Hematopoietic multipotent progenitor cell (in vitro differentiated cells): ENCODE measurements around the gene ITIH2. TPM values are rescaled to one million over a fixed set of nuclear protein-coding genes. Genes with fewer than 3 reads are reported as not detected.
"Not testable (repeated sequence)": the region's sequence is repeated elsewhere in the genome, so short reads cannot be mapped to it uniquely, and the experiment has no call there.

Source experiments
- DNase-seq, 3 donors: peaks; one replicate each; pipeline ENCODE4 v3.0.0-alpha.2; 2011 to 2015; ENCODE audit warnings: low read depth in 2 of 3, low spot score in 2 of 3
- total RNA-seq: library from RNA; depleted of rRNA; stranded (reverse); fragments of >200 nt; gene quantifications from one replicate; pipeline ENCODE4 v1.2.3, GENCODE V29; 2012

ITIH2 gene
- total RNA-seq, 1 donor, result not detected

GRCh38 chr10:7738536-7739407, 35.7 kb downstream of the ITIH2 start:
- no peak for DNase-seq

- DNase-seq, result no peak
These were observed 41.2 kb downstream of the ITIH2 start for GRCh38 chr10:7744307-7744706.

GRCh38 chr10:7748637-7749036, 45.5 kb downstream of the ITIH2 start:
- DNase-seq, result not testable (repeated sequence)

GRCh38 chr10:7750222-7750621, 47.1 kb downstream of the ITIH2 start:
- no peak for DNase-seq

DNA sequence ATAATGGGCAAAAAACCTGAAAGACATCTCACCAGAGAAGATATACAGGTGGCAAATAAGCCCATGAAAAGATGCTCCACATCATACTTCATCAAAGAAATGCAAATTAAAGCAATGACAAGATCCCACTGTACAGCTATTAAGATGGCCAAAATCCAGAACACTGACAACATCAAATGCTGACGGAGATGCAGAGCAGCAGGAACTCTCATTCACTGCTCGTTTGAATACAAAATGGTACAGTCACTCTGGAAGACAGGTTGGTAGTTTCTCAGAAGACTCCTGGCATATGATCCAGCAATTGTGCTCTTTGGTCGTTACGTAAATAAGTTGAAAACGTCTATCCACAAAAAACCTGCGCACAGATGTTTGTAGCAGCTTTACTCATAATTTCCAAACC, 49.1 kb downstream of the ITIH2 start:
- no peak for DNase-seq

GRCh38 chr10:7755103-7755502, 52.0 kb downstream of the ITIH2 start:
- no peak for DNase-seq

GRCh38 chr10:7756360-7756992, 53.4 kb downstream of the ITIH2 start:
- peak in 2 of 3 donors; percentile 55 to 73 for DNase-seq

DNA sequence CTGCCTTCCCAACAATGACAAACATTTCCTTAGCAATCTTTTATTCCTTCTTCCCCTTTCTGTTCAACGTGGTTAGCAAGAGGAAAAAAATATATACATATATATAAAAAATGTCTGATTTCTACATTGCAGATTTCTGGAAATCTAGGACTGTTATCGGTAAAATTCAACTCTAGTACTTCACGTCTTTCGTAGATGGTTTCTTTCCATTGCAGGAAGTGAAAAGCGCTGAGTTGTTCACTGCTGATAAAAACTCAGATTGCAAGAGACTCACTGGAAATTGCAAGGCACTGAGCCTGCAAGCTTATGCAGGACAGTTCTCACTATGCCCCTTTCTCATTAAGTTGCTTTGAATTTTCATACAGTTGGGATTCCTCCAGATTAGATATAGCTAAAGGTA, 60.8 kb downstream of the ITIH2 start:
- DNase-seq, result peak in 2 of 3 donors; percentile 34 to 49

GRCh38 chr10:7766241-7766640, 63.1 kb downstream of the ITIH2 start:
- no peak for DNase-seq

- DNase-seq, result no peak
These were observed 64.1 kb downstream of the ITIH2 start for GRCh38 chr10:7767209-7767608.

DNA sequence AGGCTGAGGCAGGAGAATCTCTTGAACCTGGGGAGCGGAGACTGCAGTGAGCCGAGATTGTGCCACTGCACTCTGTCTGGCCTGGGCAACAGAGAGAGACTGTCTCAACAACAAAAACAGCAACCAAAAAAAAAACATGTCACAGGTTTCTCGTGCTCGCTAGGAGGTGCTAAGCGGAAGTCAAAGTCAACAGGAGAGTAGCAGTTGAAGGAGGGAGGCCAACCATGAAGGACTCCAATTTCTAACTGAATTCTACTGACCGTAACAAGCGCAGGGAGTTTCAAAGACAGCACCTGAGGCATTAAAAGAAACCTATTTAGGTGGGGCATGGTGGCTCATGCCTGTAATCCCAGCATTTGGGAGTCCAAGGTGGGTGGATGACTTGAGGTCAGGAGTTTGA, 65.3 kb downstream of the ITIH2 start:
- DNase-seq, result no peak

DNA sequence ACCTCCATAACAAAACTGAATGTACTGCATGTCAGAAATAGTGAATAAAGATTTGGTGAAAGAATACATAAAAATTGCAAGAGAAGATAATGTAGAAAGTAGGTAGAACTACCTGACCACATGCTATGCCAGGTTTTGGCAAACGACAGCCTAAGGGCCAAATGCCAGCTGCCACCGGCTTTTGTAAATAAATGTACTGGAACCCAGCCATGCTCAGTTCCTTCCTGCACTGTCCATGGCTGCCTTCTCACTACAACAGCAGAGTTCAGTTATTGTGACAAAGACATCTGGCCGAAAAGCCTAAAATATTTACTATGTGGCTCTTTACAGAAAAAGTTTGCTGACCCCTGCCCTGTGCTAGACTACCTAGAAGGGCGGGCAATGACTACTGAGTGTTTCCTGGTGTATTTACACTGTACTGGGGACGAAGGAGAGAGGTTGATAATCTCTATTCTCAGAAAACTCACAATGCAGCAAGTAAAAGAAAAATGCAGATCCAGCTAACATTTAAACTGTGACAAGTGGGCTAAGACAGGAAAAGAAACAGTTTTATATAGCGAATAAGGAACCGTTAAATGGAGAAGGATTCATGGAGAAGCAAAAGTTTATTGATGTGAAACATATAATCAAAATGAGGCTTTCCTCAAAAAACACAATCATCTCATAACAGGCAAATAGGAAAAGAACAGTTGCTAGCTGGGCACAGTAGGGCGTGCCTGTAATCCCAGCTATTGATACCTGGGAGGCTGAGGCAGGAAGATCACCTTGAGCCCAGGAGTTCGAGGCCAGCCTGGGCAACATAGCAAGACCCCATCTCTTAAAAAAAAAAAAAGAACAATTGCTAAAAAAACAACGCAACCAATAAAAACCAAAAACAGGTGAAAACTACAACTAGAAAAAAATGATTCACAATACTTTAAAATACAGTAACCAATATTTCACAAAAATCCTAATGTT, 71.0 kb downstream of the ITIH2 start:
- DNase-seq, result peak in 1 of 3 donors; percentile 31

GRCh38 chr10:7776777-7777176, 73.7 kb downstream of the ITIH2 start:
- no peak for DNase-seq

DNA sequence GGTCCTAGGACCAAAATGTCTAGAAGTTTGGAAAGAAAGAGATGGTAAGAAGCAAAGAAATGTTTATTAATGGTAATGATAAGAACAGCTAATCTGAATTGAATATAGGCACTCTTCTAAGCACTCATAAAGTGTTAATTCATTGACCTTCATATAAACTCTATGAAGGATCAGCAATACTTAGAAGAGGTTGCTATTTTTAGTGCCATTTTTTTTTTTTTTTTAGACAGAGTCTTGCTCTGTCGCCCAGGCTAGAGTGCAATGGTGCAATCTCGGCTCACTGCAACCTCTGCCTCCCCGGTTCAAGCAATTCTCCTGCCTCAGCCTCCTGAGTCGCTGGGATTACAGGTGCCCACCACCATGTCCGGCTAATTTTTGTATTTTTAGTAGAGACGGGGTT, 79.1 kb downstream of the ITIH2 start:
- DNase-seq, result not testable (repeated sequence)

DNA sequence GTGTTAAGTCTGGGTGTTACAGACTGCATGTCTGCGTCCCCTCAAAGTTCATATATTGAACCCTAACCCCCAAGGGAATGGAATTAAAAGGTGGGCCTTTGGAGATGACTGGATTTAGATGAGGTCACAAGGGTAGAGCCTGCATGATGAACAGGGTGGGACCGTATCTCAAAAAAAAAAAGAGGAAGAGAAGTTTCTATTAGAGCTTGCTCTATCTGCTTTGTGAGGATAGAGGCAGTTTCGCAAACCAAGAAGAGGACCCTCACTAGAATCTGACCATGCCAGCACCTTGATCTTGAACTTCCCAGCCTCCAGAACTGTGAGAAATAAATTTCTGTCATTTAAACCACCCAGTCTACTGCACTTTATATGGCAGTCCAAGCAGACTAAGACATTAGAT, 83.3 kb downstream of the ITIH2 start:
- no peak for DNase-seq

- no peak for DNase-seq
These were observed 84.2 kb downstream of the ITIH2 start for GRCh38 chr10:7787150-7787856.

DNA sequence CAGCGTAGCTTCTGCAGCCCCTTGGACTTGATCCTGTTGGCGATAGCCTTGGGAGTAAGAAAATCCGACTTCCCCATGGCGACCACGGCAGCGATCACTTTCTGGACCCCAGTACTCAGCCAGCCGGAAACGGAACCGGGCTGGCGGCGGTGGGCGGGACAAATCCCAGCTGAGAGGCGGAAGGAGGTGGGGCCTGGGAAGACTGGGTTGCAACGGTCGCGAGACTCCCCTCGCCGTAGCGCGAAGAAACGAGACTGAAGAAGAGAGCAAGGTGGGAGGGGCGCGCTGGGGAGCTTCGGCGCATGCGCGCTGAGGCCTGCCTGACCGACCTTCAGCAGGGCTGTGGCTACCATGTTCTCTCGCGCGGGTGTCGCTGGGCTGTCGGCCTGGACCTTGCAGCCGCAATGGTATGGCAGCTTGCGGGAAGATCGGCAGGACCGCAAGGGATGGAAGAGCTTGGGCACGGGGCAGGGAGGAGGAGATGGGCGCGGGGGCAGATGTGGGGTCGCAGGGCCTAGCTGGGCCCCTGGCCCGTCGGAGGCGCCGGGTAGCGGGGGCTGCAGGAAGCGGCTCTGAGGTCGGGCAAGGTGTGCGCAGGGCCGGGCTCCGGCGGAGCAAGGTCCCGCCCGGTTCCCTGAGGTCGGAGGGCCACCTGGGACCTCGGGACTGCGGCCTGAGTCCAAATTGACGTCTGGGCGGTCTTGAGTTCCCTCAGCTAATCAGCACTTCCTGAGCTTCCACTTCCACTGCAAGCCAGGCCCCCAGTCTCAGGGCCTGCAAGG, 84.9 kb downstream of the ITIH2 start, which contains the start of the genes ATP5F1C and KIN:
ATP5F1C (plus strand) TSS at position 321 of the 782 bp plus-strand sequence; CDS start at position 352, 31 bp downstream.
KIN (minus strand) TSS at position 137 of the 782 bp plus-strand sequence; CDS start at position 77, 60 bp downstream.
- DNase-seq, result peak; percentile 96 to 98 (median 98)

- DNase-seq, result no peak
These were observed 85.6 kb downstream of the ITIH2 start for GRCh38 chr10:7788639-7789286.

DNA sequence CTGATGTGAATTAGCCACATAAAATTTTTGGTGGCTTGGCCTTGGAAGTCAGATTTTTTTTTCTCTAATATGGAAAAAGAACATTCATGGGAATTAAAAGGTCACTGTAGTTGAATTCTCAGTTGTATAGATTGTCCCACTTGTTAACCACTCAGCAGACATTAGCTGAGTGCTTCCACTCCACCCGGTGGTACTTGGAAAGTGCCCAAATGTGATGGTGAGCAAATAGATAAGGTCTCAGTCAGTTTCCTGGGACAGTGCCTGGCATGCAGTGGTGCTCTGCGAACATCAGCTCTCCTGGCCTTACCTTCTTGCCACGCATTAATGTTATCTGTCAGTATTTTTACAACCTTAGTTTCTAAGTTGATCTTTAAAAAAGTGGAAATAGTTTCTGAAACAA, 86.3 kb downstream of the ITIH2 start:
- no peak for DNase-seq
